HG02798 (cell line): ENCODE results near the gene TMIE.

ENCODE experiments used
- ATAC-seq: cut with Tn5 transposase; IDR thresholded peaks from one replicate; pipeline ENCODE4 v1.9.1; 2021; ENCODE audit warnings: mild to moderate bottlenecking; ENCODE audit not compliant: unreplicated experiment, poor library complexity

The TMIE gene

GRCh38 chr3:46668591-46668990, 32.6 kb upstream of the TMIE start:
- no peak for ATAC-seq

- ATAC-seq, result no peak
Measured at GRCh38 chr3:46669191-46669999, 31.8 kb upstream of the TMIE start.

GRCh38 chr3:46670000-46670890, 30.9 kb upstream of the TMIE start:
- ATAC-seq, result no peak

GRCh38 chr3:46670891-46671427, 30.2 kb upstream of the TMIE start:
- ATAC-seq, result no peak

- no peak for ATAC-seq
Measured at GRCh38 chr3:46671541-46672348, 29.4 kb upstream of the TMIE start.

GRCh38 chr3:46672349-46672695, 28.9 kb upstream of the TMIE start:
- ATAC-seq, result no peak

GRCh38 chr3:46673151-46674030, 27.8 kb upstream of the TMIE start:
- no peak for ATAC-seq

GRCh38 chr3:46674031-46674845, 27.0 kb upstream of the TMIE start:
- no peak for ATAC-seq

GRCh38 chr3:46675426-46675825, 25.8 kb upstream of the TMIE start:
- ATAC-seq, result no peak

GRCh38 chr3:46675843-46676567, 25.2 kb upstream of the TMIE start:
- ATAC-seq, result no peak

- no peak for ATAC-seq
Measured at GRCh38 chr3:46676601-46677410, 24.4 kb upstream of the TMIE start.

GRCh38 chr3:46677411-46677726, 23.8 kb upstream of the TMIE start:
- ATAC-seq, result no peak

GRCh38 chr3:46678280-46678679, 22.9 kb upstream of the TMIE start:
- ATAC-seq, result no peak

- ATAC-seq, result no peak
Measured at GRCh38 chr3:46679681-46680080, 21.5 kb upstream of the TMIE start.

GRCh38 chr3:46680298-46680826, 20.8 kb upstream of the TMIE start:
- no peak for ATAC-seq

- ATAC-seq, result no peak
Measured at GRCh38 chr3:46681387-46681786, 19.8 kb upstream of the TMIE start.

- no peak for ATAC-seq
Measured at GRCh38 chr3:46681856-46682540, 19.2 kb upstream of the TMIE start.
